ENCODE measurements around the gene CPO. TPM values are rescaled to one million over a fixed set of nuclear protein-coding genes. Genes with fewer than 3 reads are reported as not detected.

The CPO gene
- total RNA-seq, 1 donor from 2014 or later = not detected

GRCh38 chr2:206983161-206983859 lies 44.0 kb downstream of the CPO start:
- H3K27me3 ChIP-seq (ENCODE audit: control insufficient read depth, insufficient read depth, low read length) = no peaks in the 10 kb centered on the region
- no peak for TF ChIP-seq CTCF (IDR thresholded peaks at IDR 0.05; ENCODE audit: insufficient read depth, low read length, severe bottlenecking)
- H3K4me3 ChIP-seq (ENCODE audit: low read depth, low read length) = no peak overlapping the region
- no peak for FAIRE-seq
- DNase-seq (ENCODE audit: low read depth) = no peak
- H3K36me3 ChIP-seq (ENCODE audit: control insufficient read depth, insufficient read depth, low read length) = no peaks in the 10 kb centered on the region

- no peak overlapping the region for H3K4me3 ChIP-seq (ENCODE audit: low read depth, low read length)
- TF ChIP-seq CTCF (IDR thresholded peaks at IDR 0.05; ENCODE audit: insufficient read depth, low read length, severe bottlenecking) = no peak
- no peaks in the 10 kb centered on the region for H3K36me3 ChIP-seq (ENCODE audit: control insufficient read depth, insufficient read depth, low read length)
- FAIRE-seq = no peak
- no peaks in the 10 kb centered on the region for H3K27me3 ChIP-seq (ENCODE audit: control insufficient read depth, insufficient read depth, low read length)
- DNase-seq (ENCODE audit: low read depth) = peak; percentile 18
These were observed 44.9 kb downstream of the CPO start for GRCh38 chr2:206984206-206984605.

GRCh38 chr2:206986943-206987342 lies 47.6 kb downstream of the CPO start:
- no peak for FAIRE-seq
- Histone ChIP-seq H3K4me3 (ENCODE audit: low read depth, low read length) (no peak overlapping the region), H3K36me3 (ENCODE audit: control insufficient read depth, insufficient read depth, low read length) (no peaks in the 10 kb centered on the region), H3K27me3 (ENCODE audit: control insufficient read depth, insufficient read depth, low read length) (no peaks in the 10 kb centered on the region)
- TF ChIP-seq CTCF (IDR thresholded peaks at IDR 0.05; ENCODE audit: insufficient read depth, low read length, severe bottlenecking) = no peak
- DNase-seq (ENCODE audit: low read depth) = no peak

GRCh38 chr2:206987810-206988209 lies 48.5 kb downstream of the CPO start:
- Histone ChIP-seq H3K27me3 (ENCODE audit: control insufficient read depth, insufficient read depth, low read length) (no peaks in the 10 kb centered on the region), H3K36me3 (ENCODE audit: control insufficient read depth, insufficient read depth, low read length) (no peaks in the 10 kb centered on the region), H3K4me3 (ENCODE audit: low read depth, low read length) (no peak overlapping the region)
- TF ChIP-seq CTCF (IDR thresholded peaks at IDR 0.05; ENCODE audit: insufficient read depth, low read length, severe bottlenecking) = no peak
- FAIRE-seq = peak; percentile 52
- DNase-seq (ENCODE audit: low read depth) = no peak

GRCh38 chr2:206988884-206989283 lies 49.6 kb downstream of the CPO start:
- H3K36me3 ChIP-seq (ENCODE audit: control insufficient read depth, insufficient read depth, low read length) = no peaks in the 10 kb centered on the region
- no peak overlapping the region for H3K4me3 ChIP-seq (ENCODE audit: low read depth, low read length)
- no peaks in the 10 kb centered on the region for H3K27me3 ChIP-seq (ENCODE audit: control insufficient read depth, insufficient read depth, low read length)
- FAIRE-seq (no peak), DNase-seq (ENCODE audit: low read depth) (no peak)
- no peak for TF ChIP-seq CTCF (IDR thresholded peaks at IDR 0.05; ENCODE audit: insufficient read depth, low read length, severe bottlenecking)

- H3K4me3 ChIP-seq (ENCODE audit: low read depth, low read length) = no peak overlapping the region
- H3K36me3 ChIP-seq (ENCODE audit: control insufficient read depth, insufficient read depth, low read length) = no peaks in the 10 kb centered on the region
- no peak for FAIRE-seq
- peak; percentile 88 for TF ChIP-seq CTCF (IDR thresholded peaks at IDR 0.05; ENCODE audit: insufficient read depth, low read length, severe bottlenecking)
- H3K27me3 ChIP-seq (ENCODE audit: control insufficient read depth, insufficient read depth, low read length) = no peaks in the 10 kb centered on the region
- peak; percentile 25 for DNase-seq (ENCODE audit: low read depth)
These were observed 50.0 kb downstream of the CPO start for GRCh38 chr2:206989311-206989710.
